Neutrophil (primary cell): Measurements from ENCODE around the gene FMNL3.

Experiments
- H3K27ac ChIP-seq: fragments of 200-600 bp; sonication (generic); 2 replicates; pipeline ENCODE4 v1.5.1; 2016; ENCODE audit warnings: mild to moderate bottlenecking, moderate library complexity
- H3K27me3 ChIP-seq: fragments of 200-600 bp; sonication (generic); 2 replicates; pipeline ENCODE4 v1.6.0; 2016; ENCODE audit warnings: mild to moderate bottlenecking
- H3K36me3 ChIP-seq: fragments of 200-600 bp; sonication (generic); 2 replicates; pipeline ENCODE4 v1.5.1; 2017
- H3K4me1 ChIP-seq, 2 experiments: fragments of 200-600 bp in 1 of 2; sonication (generic) in 1 of 2; 1 replicate in 1 of 2; 2 replicates in 1 of 2; pipeline versions ENCODE4 v1.5.1 to v1.6.1; 2013 to 2016; ENCODE audit warnings: low read depth in 1 of 2, low read length in 1 of 2, mild to moderate bottlenecking in 1 of 2, moderate library complexity in 1 of 2; ENCODE audit not compliant: control insufficient read depth in 1 of 2, insufficient read depth in 1 of 2
- H3K4me3 ChIP-seq, 2 experiments: fragments of 200-600 bp in 1 of 2; sonication (generic) in 1 of 2; 1 replicate in 1 of 2; 2 replicates in 1 of 2; pipeline ENCODE4 v1.5.1; 2013 to 2016; ENCODE audit warnings: low read depth in 1 of 2, low read length in 1 of 2, mild to moderate bottlenecking in 1 of 2, moderate library complexity in 1 of 2
- H3K9me3 ChIP-seq: fragments of 200-600 bp; sonication (generic); 2 replicates; pipeline ENCODE4 v1.5.1; 2016
- TF ChIP-seq, protein P1 (sequence below): fragments of 200-600 bp; sonication (generic); IDR thresholded peaks from 2 replicates; pipeline ENCODE4 v1.5.1; 2016; ENCODE audit warnings: antibody characterized with exemption

The FMNL3 gene

DNA sequence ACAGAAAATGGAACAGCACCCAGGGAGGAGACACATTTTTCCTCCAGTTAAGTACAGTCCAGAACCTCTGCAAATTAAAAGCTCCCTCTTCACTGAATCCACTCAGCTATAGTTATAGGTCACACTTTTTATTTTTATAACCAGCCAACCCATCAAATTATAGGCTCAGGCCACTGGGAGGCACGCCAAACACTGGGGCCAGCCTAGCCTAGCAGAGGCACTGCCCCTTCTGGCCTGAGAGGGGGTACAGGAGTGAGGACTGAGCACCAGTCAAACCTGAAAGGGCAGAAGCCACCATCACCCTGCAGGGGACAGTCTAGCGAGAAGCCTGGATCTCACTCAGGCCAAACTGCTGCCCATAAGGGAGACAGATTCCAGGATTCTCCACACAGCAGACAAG is 19.3 kb downstream of the FMNL3 start:
- H3K36me3 ChIP-seq: no peaks in the 10 kb centered on the region
- H3K9me3 ChIP-seq: no peaks in the 10 kb centered on the region
- no peak overlapping the region for H3K4me3 ChIP-seq
- TF ChIP-seq, protein P1, sequence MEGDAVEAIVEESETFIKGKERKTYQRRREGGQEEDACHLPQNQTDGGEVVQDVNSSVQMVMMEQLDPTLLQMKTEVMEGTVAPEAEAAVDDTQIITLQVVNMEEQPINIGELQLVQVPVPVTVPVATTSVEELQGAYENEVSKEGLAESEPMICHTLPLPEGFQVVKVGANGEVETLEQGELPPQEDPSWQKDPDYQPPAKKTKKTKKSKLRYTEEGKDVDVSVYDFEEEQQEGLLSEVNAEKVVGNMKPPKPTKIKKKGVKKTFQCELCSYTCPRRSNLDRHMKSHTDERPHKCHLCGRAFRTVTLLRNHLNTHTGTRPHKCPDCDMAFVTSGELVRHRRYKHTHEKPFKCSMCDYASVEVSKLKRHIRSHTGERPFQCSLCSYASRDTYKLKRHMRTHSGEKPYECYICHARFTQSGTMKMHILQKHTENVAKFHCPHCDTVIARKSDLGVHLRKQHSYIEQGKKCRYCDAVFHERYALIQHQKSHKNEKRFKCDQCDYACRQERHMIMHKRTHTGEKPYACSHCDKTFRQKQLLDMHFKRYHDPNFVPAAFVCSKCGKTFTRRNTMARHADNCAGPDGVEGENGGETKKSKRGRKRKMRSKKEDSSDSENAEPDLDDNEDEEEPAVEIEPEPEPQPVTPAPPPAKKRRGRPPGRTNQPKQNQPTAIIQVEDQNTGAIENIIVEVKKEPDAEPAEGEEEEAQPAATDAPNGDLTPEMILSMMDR: no peak
- H3K27ac ChIP-seq: no peak overlapping the region
- no peaks in the 10 kb centered on the region for H3K27me3 ChIP-seq
- no peaks in the 10 kb centered on the region for H3K4me1 ChIP-seq

DNA sequence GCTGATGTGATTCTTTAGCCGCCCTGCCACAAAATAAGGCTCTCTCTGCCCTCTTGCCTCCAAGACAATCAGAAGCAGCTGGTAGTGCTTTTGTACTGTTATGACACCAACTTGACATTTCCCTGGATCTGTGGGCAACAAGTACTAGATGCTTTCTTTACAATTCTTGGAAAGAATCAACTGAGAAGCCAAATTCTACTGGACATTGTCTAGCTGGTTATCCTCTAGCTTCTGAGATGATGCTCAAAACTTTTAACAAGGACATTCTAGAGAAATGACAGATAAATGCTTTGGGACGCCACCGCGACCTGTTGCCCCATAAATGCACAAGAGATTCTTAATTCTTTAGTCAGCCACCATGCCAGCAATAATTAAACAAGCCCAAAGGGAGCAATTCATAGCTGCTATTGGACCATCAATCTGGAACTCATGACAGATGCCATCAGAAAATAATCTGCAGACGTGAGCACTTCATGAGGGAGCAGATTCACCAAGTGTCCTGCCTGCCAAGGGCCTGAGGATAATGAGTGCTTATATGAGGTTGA is 22.8 kb downstream of the FMNL3 start:
- Histone ChIP-seq H3K36me3 (no peaks in the 10 kb centered on the region), H3K4me3 (no peak overlapping the region), H3K27ac (no peak overlapping the region), H3K9me3 (no peaks in the 10 kb centered on the region), H3K27me3 (no peaks in the 10 kb centered on the region), H3K4me1 (no peaks in the 10 kb centered on the region)
- TF ChIP-seq, protein P1: no peak

DNA sequence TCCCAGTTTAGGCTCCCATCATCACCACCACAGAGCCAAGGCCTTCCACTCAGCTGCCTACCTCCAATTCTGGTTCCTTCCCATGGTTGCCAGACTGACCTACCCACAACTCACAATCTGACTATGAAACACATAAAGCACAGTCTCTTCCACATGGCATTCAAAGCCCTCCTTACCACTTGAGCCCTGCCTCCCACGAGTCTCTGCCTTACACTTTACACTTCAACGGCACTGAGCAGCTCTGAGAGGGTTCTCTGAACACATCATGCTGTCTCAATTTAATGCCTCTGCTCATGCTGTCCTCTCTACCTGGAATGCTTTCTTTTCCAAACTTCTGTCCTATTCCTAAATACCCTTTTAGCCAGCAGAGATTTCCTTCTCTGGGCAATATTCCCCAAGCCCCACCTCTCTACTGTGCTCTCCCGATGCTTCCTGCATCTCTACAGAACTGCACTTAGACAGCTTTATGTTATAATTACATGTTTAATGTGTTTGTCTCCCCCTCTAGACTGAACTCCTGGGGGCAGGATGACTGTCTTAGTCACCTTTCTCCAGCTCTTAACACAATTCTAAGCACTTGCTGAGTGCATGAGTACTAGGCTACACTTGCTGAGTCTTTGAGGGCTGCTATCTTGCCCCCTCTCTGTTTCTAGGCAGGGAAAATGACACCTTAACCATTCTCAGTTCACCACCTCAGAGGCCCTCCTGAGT is 23.5 kb downstream of the FMNL3 start:
- H3K4me3 ChIP-seq: no peak overlapping the region
- H3K36me3 ChIP-seq: no peaks in the 10 kb centered on the region
- no peak overlapping the region for H3K27ac ChIP-seq
- H3K4me1 ChIP-seq: no peaks in the 10 kb centered on the region
- TF ChIP-seq, protein P1: no peak
- H3K27me3 ChIP-seq: no peaks in the 10 kb centered on the region
- no peaks in the 10 kb centered on the region for H3K9me3 ChIP-seq

DNA sequence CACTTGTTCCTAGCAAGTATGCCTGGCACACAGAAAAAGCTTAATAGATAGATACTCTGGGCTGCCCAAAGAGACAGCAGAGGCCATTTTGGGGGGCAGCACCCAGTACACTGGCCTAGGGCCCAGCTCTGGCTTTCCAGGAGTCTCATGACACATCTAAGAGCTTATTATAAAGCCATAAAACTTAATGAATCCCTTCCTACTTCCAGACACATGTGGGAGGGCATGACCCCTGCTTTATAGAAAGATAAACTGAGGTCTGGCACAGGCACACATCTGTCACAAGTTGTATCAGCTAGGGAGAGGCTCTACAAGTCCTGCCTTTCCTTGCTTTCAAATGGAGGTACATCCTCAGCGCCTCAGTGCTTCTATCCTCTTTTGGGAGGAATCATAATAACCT is 27.1 kb downstream of the FMNL3 start:
- H3K9me3 ChIP-seq: no peaks in the 10 kb centered on the region
- no peaks in the 10 kb centered on the region for H3K36me3 ChIP-seq
- no peak overlapping the region for H3K4me3 ChIP-seq
- H3K27me3 ChIP-seq: no peaks in the 10 kb centered on the region
- TF ChIP-seq, protein P1: no peak
- no peak overlapping the region for H3K27ac ChIP-seq
- H3K4me1 ChIP-seq: no peaks in the 10 kb centered on the region

DNA sequence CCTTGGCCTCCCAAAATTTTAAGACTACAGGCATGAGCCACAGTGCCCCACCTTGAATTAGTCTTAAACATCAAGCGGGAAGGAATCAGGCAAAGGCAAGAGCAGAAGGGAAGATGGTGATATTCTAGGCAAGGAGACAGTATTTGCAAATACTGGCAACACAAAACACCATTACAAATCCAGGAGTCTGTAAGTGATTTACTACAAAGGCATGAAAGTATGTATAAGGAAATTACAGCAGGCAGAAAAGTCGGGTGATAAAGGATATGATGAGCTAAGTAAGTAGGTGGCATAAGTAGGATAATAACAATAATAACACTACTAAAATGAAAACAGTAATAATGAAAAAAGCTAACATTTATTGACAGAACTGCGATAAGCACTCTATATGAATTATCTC is 28.5 kb downstream of the FMNL3 start:
- Histone ChIP-seq H3K4me1 (no peaks in the 10 kb centered on the region), H3K27me3 (no peaks in the 10 kb centered on the region), H3K27ac (no peak overlapping the region), H3K4me3 (no peak overlapping the region), H3K36me3 (no peaks in the 10 kb centered on the region), H3K9me3 (no peaks in the 10 kb centered on the region)
- TF ChIP-seq, protein P1: no peak
